Stimulated activated naive B cell treated with anti-CD40 and anti-IgM and Interleukin-4, amounts not matched to agents 10 μg/mL and 1 μg/mL and 100 μg/mL, for 72 hours (primary cell): ENCODE results near the gene FMN1.

ENCODE experiments used
- ATAC-seq, 2 donors: fragments of 150-1000 bp; cut with Tn5 transposase; replicated peaks; 2 replicates each; pipeline ENCODE4 v1.10.0; 2021; ENCODE audit warnings: moderate library complexity in 1 of 2
- DNase-seq: peaks from one replicate; pipeline ENCODE4 v3.0.0; 2021
- H3K27ac Mint-ChIP-seq: one replicate; pipeline ENCODE4 v1.8.0; 2022; ENCODE audit warnings: mild to moderate bottlenecking, mixed read lengths
- H3K27me3 Mint-ChIP-seq, 2 donors: one replicate each; pipeline ENCODE4 v1.8.0; 2022; ENCODE audit warnings: mixed read lengths in 2 of 2
- H3K36me3 Mint-ChIP-seq, 2 donors: one replicate each; pipeline ENCODE4 v1.8.0; 2022; ENCODE audit warnings: mixed read lengths in 2 of 2, mild to moderate bottlenecking in 1 of 2
- H3K4me1 Mint-ChIP-seq, 2 donors: one replicate each; pipeline ENCODE4 v1.8.0; 2022; ENCODE audit warnings: mixed read lengths in 2 of 2, mild to moderate bottlenecking in 1 of 2
- H3K4me3 Mint-ChIP-seq, 2 donors: one replicate each; pipeline ENCODE4 v1.8.0; 2022; ENCODE audit warnings: mild to moderate bottlenecking in 2 of 2, mixed read lengths in 2 of 2, moderate library complexity in 1 of 2
- H3K9me3 Mint-ChIP-seq, 2 donors: one replicate each; pipeline ENCODE4 v1.8.0; 2022; ENCODE audit warnings: mixed read lengths in 2 of 2, mild to moderate bottlenecking in 1 of 2

Gene FMN1

DNA sequence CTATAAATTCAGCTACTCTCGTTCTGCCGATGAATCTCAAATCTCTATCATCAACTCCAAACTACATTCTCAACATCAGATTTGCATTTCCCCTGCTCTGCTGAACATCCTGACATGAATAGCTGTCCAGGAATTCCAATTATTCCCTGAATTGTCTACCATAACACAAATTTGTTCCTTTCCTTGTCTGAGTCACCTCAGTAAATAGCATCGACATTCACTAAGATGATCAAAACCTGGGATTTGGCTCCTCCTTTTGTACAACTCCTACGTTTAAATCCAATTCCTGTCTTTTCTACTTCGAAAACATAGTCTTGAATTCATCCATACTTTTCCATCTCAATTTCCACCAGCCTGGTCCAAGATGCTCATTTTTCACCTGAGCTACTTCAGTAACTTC lies 369.7 kb downstream of the FMN1 start:
- no peaks in the 10 kb centered on the region for H3K36me3 Mint-ChIP-seq
- ATAC-seq (no peak), DNase-seq (no peak)
- peaks cover 0 to 5% of the 10 kb centered on the region in 2 donors for H3K4me1 Mint-ChIP-seq
- no peaks in the 10 kb centered on the region for H3K9me3 Mint-ChIP-seq
- H3K27ac Mint-ChIP-seq, result no peak overlapping the region
- H3K27me3 Mint-ChIP-seq, result peaks cover 21 to 23% of the 10 kb centered on the region in 2 donors
- H3K4me3 Mint-ChIP-seq, result no peak overlapping the region

DNA sequence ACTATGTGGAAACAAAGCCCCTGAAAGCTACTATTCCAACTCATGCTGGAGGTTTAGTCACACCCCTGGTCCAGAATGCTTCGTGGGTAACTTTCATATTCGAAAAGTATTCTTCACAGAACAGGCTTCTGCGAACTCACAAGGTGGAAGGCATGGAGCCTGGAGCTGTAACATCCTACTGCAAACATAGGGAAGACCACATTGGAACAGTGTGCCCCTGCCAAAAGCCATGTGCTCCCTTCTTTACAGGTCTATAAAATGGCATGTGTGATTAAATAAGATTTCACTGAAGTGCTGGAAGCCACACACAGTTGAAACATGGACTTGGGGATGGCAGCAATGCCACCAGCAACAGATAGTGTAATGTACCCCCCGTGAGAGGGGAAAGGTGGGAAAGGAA lies 370.8 kb downstream of the FMN1 start:
- ATAC-seq, result no peak
- Mint-ChIP-seq H3K36me3 (no peaks in the 10 kb centered on the region), H3K27ac (no peak overlapping the region), H3K27me3 (peaks cover 21 to 23% of the 10 kb centered on the region in 2 donors), H3K4me3 (no peak overlapping the region), H3K4me1 (peaks cover 0 to 5% of the 10 kb centered on the region in 2 donors), H3K9me3 (no peaks in the 10 kb centered on the region)
- no peak for DNase-seq

DNA sequence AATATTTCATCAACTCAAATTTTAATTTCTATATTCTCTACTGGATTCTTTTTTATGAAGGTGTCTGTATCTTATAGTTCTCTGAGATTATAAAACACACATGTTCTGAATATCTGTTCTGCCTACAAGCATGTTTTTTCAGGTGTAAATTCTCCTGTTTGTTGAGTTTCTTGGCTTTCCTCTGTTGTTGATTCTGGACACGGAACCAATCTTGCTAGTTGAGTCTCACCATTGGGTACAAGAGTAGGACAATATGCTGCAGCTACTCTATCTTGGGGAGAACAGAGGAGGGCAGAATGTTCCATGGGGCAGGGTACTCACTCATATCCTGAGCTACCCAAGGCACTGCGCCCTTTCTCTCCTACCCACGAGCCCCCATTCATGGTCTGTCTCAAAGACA lies 371.8 kb downstream of the FMN1 start:
- Mint-ChIP-seq H3K9me3 (no peaks in the 10 kb centered on the region), H3K4me3 (no peak overlapping the region), H3K27me3 (peaks cover 18 to 19% of the 10 kb centered on the region in 2 donors), H3K4me1 (peaks cover 0 to 5% of the 10 kb centered on the region in 2 donors), H3K36me3 (no peaks in the 10 kb centered on the region), H3K27ac (no peak overlapping the region)
- no peak for ATAC-seq
- no peak for DNase-seq

DNA sequence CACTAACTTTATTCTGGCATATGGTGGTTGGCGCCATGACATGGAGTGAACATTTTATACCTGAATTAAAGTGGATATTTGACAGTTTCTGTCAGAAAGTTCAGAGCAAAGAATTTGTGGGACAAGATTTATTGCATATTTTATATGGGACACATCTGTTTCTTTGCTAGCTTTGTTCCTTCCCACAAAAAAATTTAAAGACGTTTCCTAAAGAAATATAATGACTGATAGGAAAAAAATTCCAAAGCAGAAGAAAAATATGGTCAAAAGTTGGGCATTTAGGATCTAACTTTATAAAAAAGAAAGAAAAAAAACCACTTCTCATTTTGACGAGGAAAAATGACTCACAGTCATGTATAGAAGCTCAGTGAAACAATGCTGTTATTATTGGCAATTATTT lies 375.1 kb downstream of the FMN1 start:
- ATAC-seq, result no peak
- peaks cover 0 to 2% of the 10 kb centered on the region in 2 donors for H3K4me1 Mint-ChIP-seq
- H3K27ac Mint-ChIP-seq, result no peak overlapping the region

DNA sequence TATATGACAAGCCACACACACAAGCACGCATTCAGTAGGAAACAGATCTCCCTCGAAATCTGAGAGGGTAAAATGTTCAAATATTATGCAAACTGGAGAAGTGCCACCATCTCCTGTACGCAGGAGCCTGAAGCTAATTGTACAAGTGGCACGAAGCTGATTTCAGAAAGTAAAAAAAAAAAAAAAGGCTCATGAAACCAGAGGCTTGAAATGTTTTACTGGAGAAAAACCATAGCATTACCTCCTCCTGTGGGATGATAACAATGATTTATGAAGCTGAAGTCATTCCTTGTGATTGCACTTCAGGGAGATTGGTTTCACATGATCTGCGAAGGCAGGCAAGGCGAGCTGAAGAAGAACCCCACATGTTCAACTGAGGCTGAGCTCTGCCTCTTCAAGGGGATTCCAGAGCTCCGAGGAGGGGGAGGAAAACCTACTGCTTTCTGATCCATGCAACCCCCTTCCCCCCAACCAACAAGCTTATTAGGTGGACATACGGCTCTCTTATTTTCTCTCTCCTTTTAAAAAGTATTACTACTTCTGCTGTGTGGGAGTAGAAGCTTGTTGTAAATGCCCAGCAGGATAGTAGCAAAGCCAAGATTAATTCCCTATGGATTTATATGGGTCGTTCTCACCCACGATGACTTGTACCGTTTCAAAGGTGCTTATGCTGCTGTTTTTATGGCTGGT lies 375.6 kb downstream of the FMN1 start:
- no peak overlapping the region for H3K27ac Mint-ChIP-seq
- H3K4me1 Mint-ChIP-seq, result peaks cover 0 to 2% of the 10 kb centered on the region in 2 donors

More for the DNA sequence above, 375.1 kb downstream of the FMN1 start:
- DNase-seq, result no peak
- H3K4me3 Mint-ChIP-seq, result no peak overlapping the region
- H3K36me3 Mint-ChIP-seq, result no peaks in the 10 kb centered on the region
- no peaks in the 10 kb centered on the region for H3K9me3 Mint-ChIP-seq
- peaks cover under 1 to 15% of the 10 kb centered on the region in 2 donors for H3K27me3 Mint-ChIP-seq

DNA sequence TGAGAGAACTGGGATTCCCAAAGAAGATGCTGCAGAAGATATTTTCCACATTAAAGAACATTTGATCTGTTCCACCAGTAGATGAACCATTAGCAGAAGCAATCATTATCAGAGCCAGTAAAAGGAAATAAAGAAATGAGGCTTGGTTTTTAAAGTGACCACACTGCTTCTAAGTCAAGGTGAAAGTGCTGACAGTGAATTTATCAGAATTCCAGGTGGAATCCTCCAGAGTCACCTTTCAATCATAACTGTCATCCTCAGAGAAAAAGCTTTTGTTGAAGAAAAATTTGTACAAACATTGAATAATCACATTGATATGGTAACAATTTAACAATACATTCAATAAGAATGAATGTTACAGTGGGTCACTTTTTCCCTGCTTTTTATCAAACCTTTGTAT lies 376.9 kb downstream of the FMN1 start:
- ATAC-seq, result no peak
- Mint-ChIP-seq H3K9me3 (no peaks in the 10 kb centered on the region), H3K4me1 (peaks cover 0 to 2% of the 10 kb centered on the region in 2 donors), H3K4me3 (no peak overlapping the region), H3K27me3 (peaks cover 0 to 7% of the 10 kb centered on the region in 2 donors), H3K36me3 (no peaks in the 10 kb centered on the region), H3K27ac (no peak overlapping the region)
- DNase-seq, result no peak

More for the DNA sequence above, 375.6 kb downstream of the FMN1 start:
- Mint-ChIP-seq H3K36me3 (no peaks in the 10 kb centered on the region), H3K9me3 (no peaks in the 10 kb centered on the region), H3K4me3 (no peak overlapping the region), H3K27me3 (peaks cover 0 to 15% of the 10 kb centered on the region in 2 donors)
- DNase-seq (no peak), ATAC-seq (no peak)

DNA sequence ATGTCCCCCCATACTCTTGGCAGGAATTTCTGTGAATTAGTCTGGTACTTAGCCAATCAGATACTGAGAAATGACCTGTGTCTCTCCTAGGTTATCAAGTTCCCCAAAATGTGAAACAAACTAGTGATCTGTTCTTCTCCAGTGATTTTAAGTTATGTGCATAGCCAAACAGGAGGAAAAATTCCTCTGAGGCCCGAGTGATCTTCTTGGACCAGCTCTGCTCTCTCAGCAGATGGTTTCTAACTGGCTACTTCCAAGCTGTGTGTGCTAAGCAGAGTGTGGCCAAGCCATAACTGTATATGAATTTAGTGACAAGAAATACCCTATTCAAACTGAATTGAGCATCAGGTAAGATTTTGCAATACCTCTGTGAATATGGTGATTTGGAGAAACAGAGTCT lies 387.2 kb downstream of the FMN1 start:
- Mint-ChIP-seq H3K4me3 (no peak overlapping the region), H3K27ac (no peak overlapping the region), H3K36me3 (peaks cover 0 to 4% of the 10 kb centered on the region in 2 donors), H3K27me3 (peaks cover 19 to 36% of the 10 kb centered on the region in 2 donors), H3K9me3 (peaks cover 8 to 9% of the 10 kb centered on the region in 2 donors), H3K4me1 (peaks cover 0 to 3% of the 10 kb centered on the region in 2 donors)
- no peak for DNase-seq
- no peak for ATAC-seq

DNA sequence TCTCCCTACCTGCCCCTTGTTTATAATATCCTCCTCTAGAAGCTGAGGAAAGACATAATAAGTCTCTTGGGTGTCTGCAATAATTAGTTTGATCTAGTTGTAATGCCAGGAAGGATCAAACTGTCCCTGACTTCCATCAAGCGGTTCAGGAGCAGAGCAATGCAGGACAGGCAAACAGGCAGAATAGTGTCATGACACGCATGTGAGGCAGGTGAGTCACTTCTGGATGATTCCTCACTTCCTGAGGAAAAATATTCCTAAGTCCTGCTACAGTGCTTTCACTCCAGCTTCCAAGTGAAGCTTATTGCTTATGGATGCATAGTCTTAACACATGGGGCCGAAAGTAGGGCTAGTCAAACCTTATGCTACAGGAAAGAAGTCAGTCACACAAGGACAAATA lies 390.9 kb downstream of the FMN1 start:
- Mint-ChIP-seq H3K27ac (no peak overlapping the region), H3K4me1 (peaks cover 0 to 3% of the 10 kb centered on the region in 2 donors), H3K27me3 (peaks cover 13 to 24% of the 10 kb centered on the region in 2 donors), H3K4me3 (no peak overlapping the region), H3K9me3 (peaks cover 8 to 9% of the 10 kb centered on the region in 2 donors), H3K36me3 (peaks cover 0 to 4% of the 10 kb centered on the region in 2 donors)
- ATAC-seq (no peak), DNase-seq (no peak)

DNA sequence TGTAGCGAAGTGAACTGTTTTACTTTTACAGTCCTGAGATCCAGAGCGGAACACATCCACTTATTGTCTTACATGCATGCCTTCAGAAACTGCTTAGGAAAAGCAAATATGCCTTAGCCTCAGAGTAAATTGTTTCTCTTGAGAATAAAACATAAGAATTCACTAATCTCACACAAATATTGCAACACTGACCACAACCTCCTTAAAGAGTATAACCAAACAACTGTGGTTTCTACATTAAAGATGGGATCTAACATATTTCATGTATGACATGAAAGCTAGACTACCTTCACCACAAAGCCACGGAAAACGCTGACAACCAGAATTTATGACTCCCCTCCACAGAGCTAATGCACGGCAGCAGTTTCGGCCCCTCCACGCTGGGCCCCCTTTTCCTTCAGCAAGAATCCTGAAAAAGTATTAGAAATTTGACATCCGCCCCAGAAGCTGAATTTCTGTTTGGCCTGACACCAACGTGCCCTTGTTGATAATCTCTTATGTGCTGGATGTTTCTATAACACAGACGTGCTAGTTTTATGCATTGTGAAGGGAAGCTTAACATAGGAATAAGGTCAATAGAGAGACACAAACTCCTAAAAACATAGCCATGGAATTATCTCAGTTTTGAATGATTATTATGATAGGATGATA lies 392.1 kb downstream of the FMN1 start:
- peaks cover 8 to 9% of the 10 kb centered on the region in 2 donors for H3K9me3 Mint-ChIP-seq
- DNase-seq (no peak), ATAC-seq (no peak)
- H3K4me1 Mint-ChIP-seq, result peaks cover 0 to 3% of the 10 kb centered on the region in 2 donors
- H3K27me3 Mint-ChIP-seq, result peaks cover 13 to 24% of the 10 kb centered on the region in 2 donors
- H3K27ac Mint-ChIP-seq, result no peak overlapping the region
- peaks cover 0 to 4% of the 10 kb centered on the region in 2 donors for H3K36me3 Mint-ChIP-seq
- H3K4me3 Mint-ChIP-seq, result no peak overlapping the region

DNA sequence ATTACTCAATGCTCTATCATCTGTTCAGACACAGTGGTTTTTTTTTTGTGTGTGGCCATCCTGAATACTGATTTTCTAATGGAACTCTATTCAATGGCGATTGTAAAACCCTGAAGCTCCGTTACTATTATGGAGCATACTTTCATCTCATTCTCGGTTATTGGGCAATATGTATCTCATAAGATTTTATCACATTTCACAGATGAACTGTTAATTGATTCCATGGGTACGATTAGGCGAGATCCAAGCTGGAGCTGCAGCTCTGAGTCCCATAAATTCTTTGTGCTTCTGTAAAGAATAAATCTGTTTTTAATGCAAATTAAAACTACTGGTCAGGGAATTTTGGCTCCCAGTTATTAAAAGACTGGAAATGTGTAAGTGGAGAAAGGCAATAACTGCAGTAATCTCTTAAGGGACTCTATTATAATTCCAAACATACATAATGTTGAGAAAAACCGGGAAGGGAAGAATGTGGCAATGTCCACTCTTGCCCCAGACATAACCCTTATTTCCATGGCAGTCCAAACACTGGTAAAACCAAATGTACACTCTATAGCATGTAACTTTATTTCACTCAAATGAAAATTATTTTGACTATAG lies 394.5 kb downstream of the FMN1 start:
- no peak overlapping the region for H3K27ac Mint-ChIP-seq
- H3K9me3 Mint-ChIP-seq, result peaks cover 8 to 9% of the 10 kb centered on the region in 2 donors
- H3K27me3 Mint-ChIP-seq, result peaks cover 13 to 18% of the 10 kb centered on the region in 2 donors
- no peak overlapping the region for H3K4me3 Mint-ChIP-seq
- DNase-seq, result no peak
- H3K36me3 Mint-ChIP-seq, result peaks cover 0 to 4% of the 10 kb centered on the region in 2 donors
- ATAC-seq, result no peak
- H3K4me1 Mint-ChIP-seq, result peaks cover 0 to 3% of the 10 kb centered on the region in 2 donors

DNA sequence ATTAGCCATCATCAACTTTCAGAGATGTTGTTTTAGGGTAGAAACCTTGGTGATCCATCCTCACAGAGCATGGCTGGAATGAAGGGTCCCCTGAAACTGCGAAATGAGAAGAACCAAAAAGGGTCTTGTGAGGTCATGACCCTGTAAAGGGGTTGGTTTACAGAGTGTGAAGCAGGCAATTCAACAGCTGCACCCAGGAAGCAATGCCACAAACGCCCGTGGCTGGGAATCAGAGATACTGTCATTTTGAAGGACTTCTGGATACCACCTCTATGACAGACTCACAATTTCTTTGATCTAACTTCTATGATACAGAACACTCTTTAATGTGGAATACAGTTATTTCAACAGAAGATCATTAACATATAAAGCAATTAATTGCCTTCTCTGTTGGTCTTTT lies 397.7 kb downstream of the FMN1 start:
- Mint-ChIP-seq H3K36me3 (no peaks in the 10 kb centered on the region), H3K4me3 (no peak overlapping the region), H3K4me1 (no peaks in the 10 kb centered on the region), H3K9me3 (no peaks in the 10 kb centered on the region), H3K27ac (no peak overlapping the region), H3K27me3 (peaks cover 0 to 2% of the 10 kb centered on the region in 2 donors)
- no peak for DNase-seq
- no peak for ATAC-seq

DNA sequence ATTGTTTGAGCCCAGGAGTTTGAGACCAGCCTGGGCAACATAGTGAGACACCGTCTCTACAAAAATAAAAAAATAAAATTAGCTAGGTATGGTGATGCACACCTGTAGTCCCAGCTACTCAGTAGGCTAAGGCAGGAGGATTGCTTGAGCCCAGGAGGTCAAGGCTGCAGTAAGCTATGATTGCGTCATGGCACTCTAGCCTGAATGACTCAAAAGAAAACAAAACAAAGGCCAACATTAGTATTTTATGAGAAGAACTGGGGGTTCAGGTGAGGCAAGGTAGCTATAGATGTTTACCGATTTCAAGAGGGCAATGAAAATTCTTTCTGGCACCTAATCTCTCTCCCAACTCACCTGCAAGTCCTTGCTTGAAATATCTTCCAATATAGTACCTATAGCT lies 399.5 kb downstream of the FMN1 start:
- no peak for DNase-seq
- ATAC-seq, result no peak
- no peak overlapping the region for H3K4me3 Mint-ChIP-seq

DNA sequence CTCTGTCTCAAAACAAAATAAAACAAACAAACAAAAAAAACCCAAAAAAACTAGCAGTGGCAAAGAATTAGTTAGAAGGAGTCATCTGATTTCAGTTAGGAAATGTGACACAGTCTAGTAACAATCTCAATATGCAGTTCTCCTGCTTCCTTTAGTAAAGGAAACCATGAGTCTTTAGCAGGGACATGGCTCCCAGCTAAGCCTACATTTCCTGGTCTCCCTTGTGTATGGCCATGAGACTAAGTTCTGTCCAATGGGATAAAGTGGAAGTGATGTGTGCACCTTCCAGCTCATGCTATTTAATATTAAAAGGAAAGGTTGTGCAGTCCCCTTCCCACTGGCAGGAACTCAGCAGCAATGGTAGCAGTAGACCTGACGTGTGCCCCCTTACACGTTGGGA lies 402.1 kb downstream of the FMN1 start:
- no peak for ATAC-seq
- Mint-ChIP-seq H3K4me1 (no peaks in the 10 kb centered on the region), H3K27me3 (peaks cover 0 to 5% of the 10 kb centered on the region in 2 donors), H3K36me3 (no peaks in the 10 kb centered on the region), H3K27ac (no peak overlapping the region), H3K9me3 (no peaks in the 10 kb centered on the region), H3K4me3 (no peak overlapping the region)
- no peak for DNase-seq

More for the DNA sequence above, 399.5 kb downstream of the FMN1 start:
- peaks cover 0 to 5% of the 10 kb centered on the region in 2 donors for H3K27me3 Mint-ChIP-seq
- H3K4me1 Mint-ChIP-seq, result no peaks in the 10 kb centered on the region
- H3K27ac Mint-ChIP-seq, result no peak overlapping the region
- no peaks in the 10 kb centered on the region for H3K9me3 Mint-ChIP-seq
- no peaks in the 10 kb centered on the region for H3K36me3 Mint-ChIP-seq

DNA sequence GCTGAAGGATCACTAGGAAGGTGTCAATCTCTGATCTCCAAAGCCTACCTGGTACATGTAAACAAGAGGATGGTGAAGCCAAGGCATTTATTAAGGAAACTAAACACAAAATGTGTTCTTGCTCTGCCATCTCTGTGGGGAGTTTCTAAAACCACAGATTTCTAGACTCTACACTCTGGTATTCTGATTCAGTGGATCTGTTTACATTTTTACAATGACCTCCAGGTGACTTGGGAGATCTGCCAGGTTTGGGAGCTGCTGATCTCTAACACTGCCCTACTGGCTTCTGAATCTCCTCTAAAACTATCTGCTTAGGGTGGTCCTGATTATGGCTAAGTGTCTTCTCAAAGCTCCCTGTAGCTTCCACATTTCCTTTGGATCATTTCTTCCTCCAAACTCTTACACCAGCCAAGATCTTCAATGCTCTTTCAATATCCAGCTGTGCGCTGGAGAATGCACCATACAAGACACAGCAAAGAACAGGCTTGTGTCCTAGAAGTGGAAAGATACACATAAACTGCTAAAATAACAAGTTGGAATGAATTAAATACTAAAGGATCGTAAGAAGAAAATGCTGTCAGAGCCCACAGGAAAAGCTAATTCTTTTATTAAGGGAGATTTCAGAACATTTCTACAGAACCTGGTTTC lies 404.0 kb downstream of the FMN1 start:
- ATAC-seq (no peak), DNase-seq (no peak)
- Mint-ChIP-seq H3K27ac (no peak overlapping the region), H3K4me3 (no peak overlapping the region), H3K36me3 (no peaks in the 10 kb centered on the region), H3K4me1 (no peaks in the 10 kb centered on the region), H3K9me3 (no peaks in the 10 kb centered on the region), H3K27me3 (peaks cover 0 to 5% of the 10 kb centered on the region in 2 donors)
